Mesodermal cell (in vitro differentiated cells): ENCODE data around the gene VSIG8.

Experiments
- H3K27ac ChIP-seq: 2 replicates; pipeline ENCODE4 v1.7.0; 2013; ENCODE audit warnings: mild to moderate bottlenecking, low read depth, low read length, moderate library complexity; ENCODE audit not compliant: severe bottlenecking
- H3K36me3 ChIP-seq: 2 replicates; pipeline ENCODE4 v1.7.1; 2013; ENCODE audit warnings: mild to moderate bottlenecking, low read length, moderate library complexity; ENCODE audit not compliant: control insufficient read depth, insufficient read depth
- H3K4me1 ChIP-seq: one replicate; pipeline ENCODE4 v1.7.1; 2013; ENCODE audit warnings: mild to moderate bottlenecking, low read length; ENCODE audit not compliant: insufficient read depth, control insufficient read depth, poor library complexity, severe bottlenecking
- H3K4me3 ChIP-seq: 2 replicates; pipeline ENCODE4 v1.7.0; 2013; ENCODE audit warnings: low read length, control low read depth, mild to moderate bottlenecking; ENCODE audit not compliant: insufficient read depth, poor library complexity, severe bottlenecking; ENCODE audit errors: extremely low read depth
- H3K9me3 ChIP-seq: 2 replicates; pipeline ENCODE4 v1.7.1; 2013; ENCODE audit warnings: mild to moderate bottlenecking, low read length, moderate library complexity; ENCODE audit not compliant: control insufficient read depth
- WGBS, 2 experiments: methylation state at CpG; one replicate each; pipeline ENCODE4 v1.1.5; 2013; ENCODE audit warnings: missing lambda C conversion rate in 2 of 2; ENCODE audit not compliant: insufficient coverage in 2 of 2; 5-methylcytosine and 5-hydroxymethylcytosine counted together

The VSIG8 gene

GRCh38 chr1:159817276-159818041 is 45.0 kb downstream of the VSIG8 start:
- no peaks in the 10 kb centered on the region for H3K9me3 ChIP-seq
- H3K4me3 ChIP-seq, result no peak overlapping the region
- 97 to 98% methylated on average over 7 of the region's 11 CpGs for WGBS, 2 experiments
- no peak overlapping the region for H3K27ac ChIP-seq
- H3K4me1 ChIP-seq, result no peaks in the 10 kb centered on the region
- no peaks in the 10 kb centered on the region for H3K36me3 ChIP-seq

GRCh38 chr1:159815926-159816325 is 46.5 kb downstream of the VSIG8 start:
- no peaks in the 10 kb centered on the region for H3K9me3 ChIP-seq
- WGBS, 2 experiments, result 100% methylated on average over 2 of the region's 8 CpGs
- H3K27ac ChIP-seq, result no peak overlapping the region
- H3K4me3 ChIP-seq, result no peak overlapping the region
- no peaks in the 10 kb centered on the region for H3K36me3 ChIP-seq
- no peaks in the 10 kb centered on the region for H3K4me1 ChIP-seq

- WGBS, 2 experiments, result 100% methylated on average over 1 of the region's 2 CpGs
- Histone ChIP-seq H3K36me3 (no peaks in the 10 kb centered on the region), H3K9me3 (no peaks in the 10 kb centered on the region), H3K27ac (no peak overlapping the region), H3K4me1 (no peaks in the 10 kb centered on the region), H3K4me3 (no peak overlapping the region)
Observed at GRCh38 chr1:159804924-159805323, 57.5 kb downstream of the VSIG8 start.
